Erythroblast (primary cell): ENCODE results near the gene ZNF793.

Experiments
- GATA1 ChIP-seq: IDR thresholded peaks from 2 replicates; pipeline ENCODE4 v1.6.1; 2011; ENCODE audit warnings: low read depth, mild to moderate bottlenecking, control low read depth, low read length, moderate library complexity
- POLR2A ChIP-seq: IDR thresholded peaks from 2 replicates; pipeline ENCODE4 v1.6.1; 2011; ENCODE audit warnings: mild to moderate bottlenecking, low read length

- TF ChIP-seq POLR2A: no peak
- no peak for TF ChIP-seq GATA1
These were observed 44.6 kb downstream of the ZNF793 start for GRCh38 chr19:37551129-37551993.
